SK-N-SH treated with all-trans-retinoic acid at 6 μM for 48 hours (cell line): ENCODE measurements around the gene RLBP1.

Experiments
- ARNTL ChIP-seq: fragments of 450-650 bp; formaldehyde crosslinking; IDR thresholded peaks from 2 replicates; pipeline ENCODE4 v1.5.0; 2020; ENCODE audit warnings: low read depth, mild to moderate bottlenecking, moderate library complexity, borderline replicate concordance
- CSRNP3 ChIP-seq: fragments of 250-450 bp; sonication (Bioruptor Pico); IDR thresholded peaks from 2 replicates; pipeline ENCODE4 v1.5.1; 2021; ENCODE audit warnings: mild to moderate bottlenecking, moderate library complexity
- ESRRG ChIP-seq: fragments of 250-450 bp; sonication (Bioruptor Pico); IDR thresholded peaks from 2 replicates; pipeline ENCODE4 v1.6.1; 2021; ENCODE audit warnings: mild to moderate bottlenecking
- PATZ1 ChIP-seq: fragments of 250-450 bp; sonication (Bioruptor Pico); IDR thresholded peaks from 2 replicates; pipeline ENCODE4 v1.8.0; 2020; ENCODE audit warnings: mild to moderate bottlenecking, moderate library complexity, borderline replicate concordance
- POU6F1 ChIP-seq: fragments of 250-450 bp; sonication (Bioruptor Pico); IDR thresholded peaks from 2 replicates; pipeline ENCODE4 v1.8.0; 2021; ENCODE audit warnings: low read depth, mild to moderate bottlenecking, moderate library complexity, borderline replicate concordance
- RARB ChIP-seq: fragments of 250-450 bp; sonication (Bioruptor Pico); IDR thresholded peaks from 2 replicates; pipeline ENCODE4 v1.8.0; 2021; ENCODE audit warnings: mild to moderate bottlenecking, moderate library complexity
- SNAI2 ChIP-seq: fragments of 250-450 bp; sonication (Bioruptor Pico); IDR thresholded peaks from 2 replicates; pipeline ENCODE4 v1.5.0; 2020; ENCODE audit warnings: mild to moderate bottlenecking, moderate library complexity
- TCF4 ChIP-seq: fragments of 250-450 bp; sonication (Bioruptor Pico); IDR thresholded peaks from 2 replicates; pipeline ENCODE4 v1.8.0; 2021; ENCODE audit warnings: mild to moderate bottlenecking, moderate library complexity, borderline replicate concordance
- TOX ChIP-seq: fragments of 250-450 bp; sonication (Bioruptor Pico); IDR thresholded peaks from 2 replicates; pipeline ENCODE4 v1.8.0; 2021; ENCODE audit warnings: mild to moderate bottlenecking, moderate library complexity, borderline replicate concordance
- TSHZ2 ChIP-seq: fragments of 250-450 bp; sonication (Bioruptor Pico); IDR thresholded peaks from 2 replicates; pipeline ENCODE4 v1.5.0; 2020; ENCODE audit warnings: mild to moderate bottlenecking, moderate library complexity
- ZC3H10 ChIP-seq: fragments of 250-450 bp; sonication (Bioruptor Pico); IDR thresholded peaks from 2 replicates; pipeline ENCODE4 v1.5.1; 2021; ENCODE audit warnings: mild to moderate bottlenecking, moderate library complexity
- ZFP3 ChIP-seq: fragments of 250-450 bp; sonication (Bioruptor Pico); IDR thresholded peaks from 2 replicates; pipeline ENCODE4 v1.5.0; 2020; ENCODE audit warnings: mild to moderate bottlenecking, moderate library complexity
- ZFP30 ChIP-seq: fragments of 450-650 bp; formaldehyde crosslinking; IDR thresholded peaks from 2 replicates; pipeline ENCODE4 v1.5.0; 2022; ENCODE audit warnings: mild to moderate bottlenecking, moderate library complexity

- no peak for TF ChIP-seq ZFP3
- no peak for TF ChIP-seq SNAI2
- no peak for TF ChIP-seq RARB
- no peak for TF ChIP-seq TCF4 (CRISPR knock-in tag)
- no peak for TF ChIP-seq ZFP30 (CRISPR knock-in tag)
- TF ChIP-seq TOX (CRISPR knock-in tag): no peak
- TF ChIP-seq ZC3H10 (CRISPR knock-in tag): no peak
- no peak for TF ChIP-seq TSHZ2 (CRISPR knock-in tag)
- no peak for TF ChIP-seq ARNTL (CRISPR knock-in tag)
- no peak for TF ChIP-seq PATZ1 (CRISPR knock-in tag)
- no peak for TF ChIP-seq CSRNP3 (CRISPR knock-in tag)
- TF ChIP-seq POU6F1 (CRISPR knock-in tag): no peak
- TF ChIP-seq ESRRG (CRISPR knock-in tag): no peak
These were observed 9.7 kb downstream of the RLBP1 start for GRCh38 chr15:89211678-89212170.
